OCI-LY1 (cell line): ENCODE measurements around the gene TTC9.

ENCODE experiments used
- EZH2 ChIP-seq: fragments of 200-600 bp; sonication (generic), shearing (Covaris generic); IDR thresholded peaks from 2 replicates; pipeline ENCODE4 v1.8.0; 2017; ENCODE audit warnings: borderline replicate concordance, mixed run types, mild to moderate bottlenecking, antibody characterized with exemption, low read length, moderate library complexity, mixed read lengths
- TF ChIP-seq, protein P1 (sequence below): fragments of 200-600 bp; sonication (generic), shearing (Covaris generic); IDR thresholded peaks from 2 replicates; pipeline ENCODE4 v1.5.1; 2017; ENCODE audit warnings: mild to moderate bottlenecking, antibody characterized with exemption, low read length, moderate library complexity, mixed read lengths

DNA sequence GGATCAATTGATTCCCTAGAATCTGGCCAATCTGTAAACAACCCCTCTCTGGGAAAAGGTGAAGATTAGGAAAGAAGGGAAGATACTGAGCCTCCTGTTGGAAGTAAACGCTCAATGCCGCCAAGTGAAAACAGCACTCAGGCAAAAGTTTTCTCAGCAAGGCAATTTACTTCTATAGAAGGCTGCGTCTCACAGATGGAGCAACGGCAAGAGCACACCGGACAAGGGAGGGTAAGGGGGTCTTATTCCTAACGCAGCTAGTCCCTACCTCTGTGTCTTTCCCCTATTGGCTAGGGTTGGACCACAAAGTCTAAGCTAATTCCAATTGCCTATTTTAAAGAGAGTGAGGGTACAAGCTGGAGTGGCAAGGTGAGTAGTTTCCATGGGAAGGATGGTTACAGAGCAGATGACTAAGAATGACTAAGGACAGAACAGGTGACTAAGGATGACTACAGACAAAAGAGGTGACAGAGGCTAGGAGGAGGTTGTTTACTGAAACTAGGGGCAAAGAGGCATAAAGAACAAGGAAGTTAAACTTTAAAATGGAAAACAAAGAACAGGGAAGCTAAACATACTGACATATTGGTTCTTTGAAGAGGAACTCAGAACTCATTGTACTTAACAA lies 5.6 kb upstream of the TTC9 start:
- TF ChIP-seq, protein P1, sequence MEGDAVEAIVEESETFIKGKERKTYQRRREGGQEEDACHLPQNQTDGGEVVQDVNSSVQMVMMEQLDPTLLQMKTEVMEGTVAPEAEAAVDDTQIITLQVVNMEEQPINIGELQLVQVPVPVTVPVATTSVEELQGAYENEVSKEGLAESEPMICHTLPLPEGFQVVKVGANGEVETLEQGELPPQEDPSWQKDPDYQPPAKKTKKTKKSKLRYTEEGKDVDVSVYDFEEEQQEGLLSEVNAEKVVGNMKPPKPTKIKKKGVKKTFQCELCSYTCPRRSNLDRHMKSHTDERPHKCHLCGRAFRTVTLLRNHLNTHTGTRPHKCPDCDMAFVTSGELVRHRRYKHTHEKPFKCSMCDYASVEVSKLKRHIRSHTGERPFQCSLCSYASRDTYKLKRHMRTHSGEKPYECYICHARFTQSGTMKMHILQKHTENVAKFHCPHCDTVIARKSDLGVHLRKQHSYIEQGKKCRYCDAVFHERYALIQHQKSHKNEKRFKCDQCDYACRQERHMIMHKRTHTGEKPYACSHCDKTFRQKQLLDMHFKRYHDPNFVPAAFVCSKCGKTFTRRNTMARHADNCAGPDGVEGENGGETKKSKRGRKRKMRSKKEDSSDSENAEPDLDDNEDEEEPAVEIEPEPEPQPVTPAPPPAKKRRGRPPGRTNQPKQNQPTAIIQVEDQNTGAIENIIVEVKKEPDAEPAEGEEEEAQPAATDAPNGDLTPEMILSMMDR: no peak
- TF ChIP-seq EZH2: no peak
